GM18870 (cell line): ENCODE data around the gene ZNF148.

ENCODE experiments used
- ATAC-seq: cut with Tn5 transposase; IDR thresholded peaks from one replicate; pipeline ENCODE4 v1.9.1; 2021; ENCODE audit warnings: moderate library complexity; ENCODE audit not compliant: unreplicated experiment

The ZNF148 gene

DNA sequence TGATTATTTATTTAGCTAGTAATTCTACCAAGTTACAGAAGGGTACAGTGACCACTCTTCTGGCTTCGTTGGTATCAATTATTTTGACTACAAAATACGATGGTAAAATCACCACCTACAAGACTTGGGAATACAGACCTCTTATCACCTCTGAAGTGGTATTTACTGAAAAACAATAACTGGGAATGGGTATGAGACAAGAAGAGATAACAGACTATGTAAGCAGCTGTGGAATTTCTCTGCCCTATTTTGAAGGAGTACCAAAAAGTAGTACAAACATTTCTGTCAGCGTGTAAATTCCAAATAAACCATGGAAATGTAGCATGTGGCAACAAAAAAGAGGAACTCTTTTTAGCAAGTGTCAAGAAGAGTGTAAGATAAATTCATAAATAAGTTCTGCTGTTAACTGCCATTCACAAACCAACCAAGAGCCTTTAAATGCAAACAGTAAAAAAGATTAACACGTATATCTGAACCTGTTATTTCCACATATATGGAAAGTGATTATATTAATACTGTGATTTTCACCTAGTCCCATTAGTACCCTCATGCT, 85.6 kb downstream of the ZNF148 start:
- no peak for ATAC-seq

- no peak for ATAC-seq
Measured at GRCh38 chr3:125287248-125287647, 87.9 kb downstream of the ZNF148 start.

DNA sequence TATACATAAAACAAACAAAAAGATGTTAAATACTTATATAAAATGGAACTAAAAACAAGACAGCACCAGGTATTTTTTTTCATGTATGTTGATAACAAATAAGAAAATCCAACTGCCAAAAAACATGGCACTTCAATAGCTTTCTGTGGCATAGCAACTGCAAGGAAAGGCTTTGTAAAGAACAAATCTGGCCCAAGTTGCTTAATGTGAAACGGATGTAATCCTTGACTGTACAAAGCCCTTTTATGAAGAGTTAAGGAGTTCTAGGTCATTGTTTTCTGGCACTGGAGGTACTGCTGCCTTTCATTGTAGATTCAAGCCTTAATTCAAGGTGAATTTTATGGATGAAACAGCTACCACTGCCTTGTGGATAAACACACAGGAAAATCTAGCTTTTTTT, 93.7 kb downstream of the ZNF148 start:
- ATAC-seq = no peak

DNA sequence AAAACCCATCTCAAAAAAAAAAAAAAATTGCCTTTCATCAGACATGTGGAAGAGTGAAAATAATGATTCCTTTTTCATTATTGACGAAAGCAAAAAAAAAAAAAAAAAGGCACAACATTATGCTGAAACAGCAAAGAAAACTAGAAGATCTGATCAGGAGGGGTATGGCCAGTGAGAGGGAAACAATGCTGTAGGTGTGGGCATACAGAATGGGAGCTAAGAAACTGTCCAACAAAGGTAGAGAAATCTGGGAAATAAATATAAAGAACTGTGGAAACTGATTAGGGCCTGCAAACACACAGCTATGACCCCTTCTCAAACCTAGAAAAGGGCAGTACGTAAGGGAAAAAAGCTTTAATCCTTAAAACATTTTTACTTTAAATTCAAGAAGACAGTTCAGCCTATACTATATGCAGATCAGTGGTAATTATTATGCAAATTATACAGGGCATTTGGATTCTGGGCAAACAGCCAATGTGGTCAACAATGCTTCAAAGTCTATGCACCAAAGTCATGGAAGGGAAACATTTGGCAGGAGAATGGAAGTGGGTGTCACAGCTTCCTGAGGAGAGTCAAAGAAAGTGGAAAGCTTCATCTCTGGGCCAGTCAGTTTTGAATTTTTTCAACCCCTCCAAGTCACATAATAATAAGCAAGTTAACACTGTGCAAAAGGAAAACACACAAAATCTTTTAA, 94.3 kb downstream of the ZNF148 start:
- ATAC-seq = no peak

DNA sequence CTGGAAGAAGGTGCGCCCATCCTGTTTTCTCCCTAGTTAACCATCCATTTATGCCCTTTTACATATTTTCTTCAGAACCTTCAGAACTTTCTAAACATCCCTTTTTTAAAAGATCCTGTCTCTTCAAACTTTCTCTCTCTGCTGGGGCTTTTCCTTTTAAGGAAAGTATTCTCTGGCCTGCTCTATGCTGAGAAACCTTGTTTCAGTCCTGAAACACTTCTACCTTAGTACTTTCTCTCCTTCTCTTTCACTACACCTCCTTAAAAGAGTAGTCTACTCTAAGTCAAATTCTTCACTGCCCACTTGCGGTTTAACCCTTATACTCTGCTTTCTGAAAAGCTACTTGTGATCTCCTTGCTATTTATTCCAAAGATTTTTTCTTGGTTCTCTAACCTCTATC, 97.0 kb downstream of the ZNF148 start:
- ATAC-seq = no peak

DNA sequence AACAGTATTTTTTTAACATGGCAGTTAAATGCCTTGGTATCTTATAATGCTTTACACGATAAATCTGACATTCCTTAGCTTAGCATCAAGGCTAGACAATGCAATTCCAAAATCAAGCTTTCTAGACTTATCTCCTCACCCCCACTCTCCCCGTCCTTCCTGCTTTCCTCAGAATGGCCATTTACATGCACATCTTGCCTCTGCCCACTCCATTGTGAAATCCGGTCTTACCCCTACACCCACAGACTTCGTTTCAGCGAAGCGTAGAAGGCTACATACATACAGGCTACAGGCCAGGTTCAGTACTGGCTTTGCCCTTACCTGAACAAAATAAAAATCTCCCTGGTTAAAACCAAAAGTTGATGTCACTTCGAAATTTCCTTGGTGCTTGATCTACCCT, 104.0 kb downstream of the ZNF148 start:
- ATAC-seq = no peak

DNA sequence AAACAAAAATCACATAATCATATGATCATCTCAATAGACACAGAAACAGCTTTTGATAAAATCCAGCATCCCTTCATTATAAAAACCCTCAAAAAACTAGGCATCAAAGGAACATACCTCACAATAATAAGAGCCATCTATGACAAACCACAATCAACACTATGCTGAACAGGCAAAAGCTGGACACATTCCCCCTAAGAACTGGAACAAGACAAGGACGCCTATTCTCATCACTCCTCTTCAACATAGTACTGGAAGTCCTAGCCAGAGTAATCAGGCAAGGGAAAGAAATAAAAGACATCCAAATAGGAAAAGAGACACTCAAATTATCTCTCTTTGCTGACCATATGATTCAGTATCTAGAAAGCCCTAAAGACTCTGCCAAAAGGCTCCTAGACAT, 107.7 kb downstream of the ZNF148 start:
- no peak for ATAC-seq

DNA sequence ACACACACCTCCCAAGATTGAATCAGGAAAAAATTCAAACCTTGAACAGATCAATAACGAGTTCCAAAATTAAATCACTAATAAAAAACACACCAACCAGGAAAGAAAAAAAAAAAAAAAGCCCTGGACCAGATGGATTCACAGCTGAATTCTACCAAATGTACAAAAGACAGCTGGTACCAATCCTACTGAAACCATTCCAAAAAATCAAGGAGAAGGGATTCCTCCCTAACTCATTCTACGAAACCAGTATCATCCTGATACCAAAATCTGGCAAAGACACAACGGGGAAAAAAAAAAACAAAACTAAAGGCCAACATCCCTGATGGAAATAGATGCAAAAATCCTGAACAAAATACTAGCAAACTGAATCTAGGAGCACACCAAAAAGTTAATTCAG, 108.2 kb downstream of the ZNF148 start:
- ATAC-seq = no peak

DNA sequence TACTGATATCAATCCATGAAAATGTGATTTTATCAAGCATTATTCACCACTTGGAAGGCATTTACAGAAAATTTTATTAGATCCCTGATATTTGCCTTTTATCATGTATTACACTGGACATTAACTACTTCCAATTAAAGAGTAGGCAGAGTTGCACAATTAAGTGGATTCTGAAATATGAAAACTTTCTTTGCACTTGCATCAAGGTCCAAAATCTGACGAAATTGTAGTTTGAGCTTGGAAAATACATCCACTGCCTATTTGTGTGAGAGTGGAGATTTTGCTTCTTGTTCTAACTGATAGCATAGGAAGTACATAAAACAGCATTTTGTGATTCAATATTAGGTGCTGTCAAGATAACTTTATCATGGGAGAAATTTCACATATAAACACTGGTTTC, 113.0 kb downstream of the ZNF148 start:
- no peak for ATAC-seq

- ATAC-seq = no peak
Measured at GRCh38 chr3:125261031-125261430, 114.1 kb downstream of the ZNF148 start.

DNA sequence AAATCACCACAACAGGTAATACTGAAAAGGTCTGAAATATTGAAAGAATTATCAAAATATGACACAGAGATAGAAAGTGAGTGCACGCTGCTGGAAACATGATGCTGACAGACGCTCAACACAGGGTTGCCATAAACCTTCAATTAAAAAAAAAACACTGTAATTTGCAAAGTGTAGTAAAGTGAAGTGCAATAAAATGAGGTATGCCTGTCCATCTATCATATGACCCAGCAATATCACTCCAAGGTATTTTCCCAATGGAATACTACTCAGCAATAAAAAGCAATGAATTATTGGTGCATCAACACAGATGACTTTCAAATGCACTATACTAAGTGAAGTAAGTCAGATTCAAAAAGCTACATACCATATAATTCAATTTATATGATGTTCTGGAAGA, 115.0 kb downstream of the ZNF148 start:
- ATAC-seq = no peak

- no peak for ATAC-seq
Measured at GRCh38 chr3:125257536-125257935, 117.6 kb downstream of the ZNF148 start.

GRCh38 chr3:125256675-125257074, 118.5 kb downstream of the ZNF148 start:
- no peak for ATAC-seq

- ATAC-seq = no peak
Measured at GRCh38 chr3:125250973-125251372, 124.2 kb downstream of the ZNF148 start.

DNA sequence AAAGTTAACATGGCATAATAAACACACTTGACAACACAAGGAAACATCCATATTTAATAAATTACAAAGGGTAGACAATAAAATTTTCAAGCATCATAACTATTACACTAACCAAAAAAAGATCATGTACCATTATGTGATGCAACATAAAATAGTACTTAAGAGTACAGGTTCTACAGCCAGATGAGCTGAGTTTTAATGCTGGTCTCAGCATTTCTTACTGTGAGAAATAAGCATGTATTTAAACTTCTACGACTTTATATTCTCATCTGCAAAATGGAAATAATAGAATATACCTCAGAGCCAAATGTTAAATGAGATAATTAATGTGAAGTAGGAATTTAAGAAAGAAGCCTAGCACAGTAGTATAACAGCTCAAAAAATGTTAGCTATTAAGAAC, 128.9 kb downstream of the ZNF148 start:
- no peak for ATAC-seq

- ATAC-seq = no peak
Measured at GRCh38 chr3:125245521-125245920, 129.6 kb downstream of the ZNF148 start.

GRCh38 chr3:125240496-125240895, 134.6 kb downstream of the ZNF148 start:
- ATAC-seq = no peak

DNA sequence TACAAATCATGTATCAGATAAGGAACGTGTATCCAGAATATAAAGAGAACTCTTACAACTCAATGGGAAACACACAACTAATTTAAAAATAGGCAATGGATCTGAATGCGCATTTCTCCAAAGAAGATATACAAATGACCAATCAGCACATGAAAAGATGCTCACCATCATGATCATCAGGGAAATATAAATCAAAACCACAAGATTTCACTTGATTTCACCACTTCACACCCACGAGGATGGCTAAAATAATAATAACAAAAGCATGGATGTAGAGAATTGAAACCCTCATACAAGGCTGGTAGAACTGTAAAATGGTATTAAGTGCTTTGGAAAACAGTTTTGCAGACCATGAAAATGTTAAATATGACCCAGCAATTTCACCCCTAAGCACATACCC, 135.9 kb downstream of the ZNF148 start:
- ATAC-seq = no peak

- ATAC-seq = no peak
Measured at GRCh38 chr3:125238759-125239158, 136.4 kb downstream of the ZNF148 start.

DNA sequence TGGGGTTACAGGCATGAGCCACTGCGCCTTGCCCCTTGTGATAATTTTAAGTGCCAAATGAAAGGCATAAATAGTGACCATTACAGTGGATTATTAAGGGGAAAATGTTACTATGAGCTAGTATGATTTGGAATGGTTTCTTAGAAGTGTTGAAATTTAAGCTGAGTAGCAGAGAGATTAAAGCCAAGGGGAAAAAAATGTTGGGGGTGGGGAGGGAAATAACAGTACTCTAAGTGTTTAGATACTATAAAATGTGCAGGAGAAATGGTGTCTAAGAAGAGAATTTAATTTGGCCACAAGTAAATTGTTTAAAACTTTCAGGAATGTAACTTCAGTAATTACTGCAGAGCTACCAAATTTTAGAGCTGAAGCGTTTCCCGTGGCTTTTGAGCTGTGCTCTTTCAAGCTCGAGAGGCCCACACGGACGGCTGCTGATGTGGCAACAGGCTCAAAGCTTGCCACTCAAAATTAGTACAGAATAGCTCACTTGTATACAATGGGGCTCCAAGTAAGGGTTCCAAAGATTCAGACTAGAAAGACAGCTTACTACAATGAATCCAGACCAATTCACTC, 138.7 kb downstream of the ZNF148 start:
- ATAC-seq = no peak

GRCh38 chr3:125234831-125235230, 140.3 kb downstream of the ZNF148 start:
- ATAC-seq = no peak

DNA sequence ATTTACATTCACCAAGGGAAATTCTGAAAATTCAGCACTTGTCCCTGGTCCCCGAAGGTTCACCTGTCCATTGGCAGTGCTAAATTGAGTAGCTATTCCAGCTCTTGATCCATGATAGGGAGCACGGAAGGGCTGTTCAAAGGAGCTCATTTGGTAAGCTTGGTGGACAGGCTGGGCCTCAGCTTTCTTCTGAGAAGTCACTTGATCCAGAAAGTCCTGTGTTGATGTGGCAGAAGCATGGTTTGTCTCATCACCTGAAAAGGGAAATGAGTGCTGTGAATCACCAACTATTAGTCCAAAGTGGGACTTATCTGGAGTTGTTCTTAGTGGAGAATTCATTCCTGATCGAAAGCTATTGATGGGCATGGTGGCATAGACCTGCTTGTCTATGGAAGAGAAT, 142.7 kb downstream of the ZNF148 start:
- ATAC-seq = no peak

DNA sequence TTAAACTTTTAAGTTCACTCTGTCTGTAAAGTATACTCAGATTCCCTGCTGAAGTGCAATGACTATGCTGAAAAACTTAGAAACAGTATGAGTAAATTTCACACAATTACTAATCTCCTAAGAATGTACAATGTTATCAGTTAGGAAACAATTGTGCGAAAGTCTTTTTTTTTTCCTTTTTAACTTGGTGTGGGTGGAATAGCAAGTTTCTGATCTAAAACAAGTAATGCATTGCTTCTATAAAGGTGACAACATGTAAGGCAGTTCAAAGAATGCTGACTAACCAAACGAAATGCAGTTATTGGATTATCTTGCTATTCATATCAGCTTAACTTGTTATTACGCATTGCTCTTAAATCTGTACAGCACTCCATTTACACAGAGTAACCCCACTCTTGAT, 143.2 kb downstream of the ZNF148 start:
- ATAC-seq = no peak
